Adrenal gland (tissue), 12 donors: ENCODE data around the gene FGF14. TPM values are rescaled to one million over a fixed set of nuclear protein-coding genes. Genes with fewer than 3 reads are reported as not detected.

ENCODE experiments used
- DNase-seq, 7 donors: peaks; one replicate each; pipeline ENCODE4 v3.0.0-alpha.2; 2019 to 2020
- H3K27ac ChIP-seq, 5 donors: fragments of 200-600 bp; sonication (generic) in 4 of 5; 1 replicate in 3 of 5; 2 replicates in 2 of 5; pipeline versions ENCODE4 v1.5.1 to v1.8.0; 2016 to 2020; ENCODE audit warnings: mild to moderate bottlenecking in 1 of 5
- H3K27me3 ChIP-seq: fragments of 200-600 bp; 2 replicates; pipeline ENCODE4 v1.8.0; 2021
- H3K36me3 ChIP-seq, 2 donors: fragments of 200-600 bp; replicated peaks in 1 of 2; 1 replicate in 1 of 2; 2 replicates in 1 of 2; pipeline versions ENCODE4 v1.5.1 to v1.8.0; 2018 to 2022
- H3K4me1 ChIP-seq, 2 donors: fragments of 200-600 bp; replicated peaks in 1 of 2; 1 replicate in 1 of 2; 2 replicates in 1 of 2; pipeline versions ENCODE4 v1.5.1 to v1.8.0; 2018 to 2021
- H3K4me3 ChIP-seq, 4 donors: fragments of 200-600 bp; sonication (generic) in 3 of 4; one replicate each; pipeline ENCODE4 v1.5.1; 2016 to 2018
- H3K9me3 ChIP-seq, 3 donors: fragments of 200-600 bp; sonication (generic) in 1 of 3; replicated peaks in 1 of 3; 1 replicate in 2 of 3; 2 replicates in 1 of 3; pipeline versions ENCODE4 v1.5.1 to v1.8.0; 2016 to 2021
- CTCF ChIP-seq, 6 experiments: fragments of 450-650 bp in 4 of 6; fragments of 200-600 bp in 2 of 6; sonication (generic) in 1 of 6; IDR thresholded peaks; 1 replicate in 5 of 6; 2 replicates in 1 of 6; pipeline versions ENCODE4 v1.5.1 to v1.8.0; 2016 to 2021; ENCODE audit warnings: antibody characterized with exemption in 6 of 6, mild to moderate bottlenecking in 2 of 6, moderate library complexity in 1 of 6
- POLR2A ChIP-seq, 2 donors: fragments of 450-650 bp; IDR thresholded peaks; one replicate each; pipeline ENCODE4 v1.6.1; 2017; ENCODE audit warnings: antibody characterized with exemption in 2 of 2, mild to moderate bottlenecking in 2 of 2, moderate library complexity in 1 of 2
- WGBS, 4 donors: extraction: QIAGEN DNeasy Blood & Tissue Kit in 2 of 4; methylation state at CpG; one replicate each; pipeline versions ENCODE4 v1.1.5 to v1.1.7; 2013 to 2017; 5-methylcytosine and 5-hydroxymethylcytosine counted together
- intact Hi-C, 2 donors: fragments of 100-400 bp; cut with DNase I; formaldehyde crosslinking; loops; one replicate each; pipeline versions ENCODE4 v1.14.1 to v1.15.0; 2022 to 2023
- polyA plus RNA-seq, 3 donors: library from polyadenylated mRNA; stranded (reverse); fragments of 200-250 nt in 2 of 3; fragments of 350-450 nt in 1 of 3; fragmentation: Illumina TruSeq in 1 of 3; extraction: RNeasy Lipid Tissue Mini Kit (QIAGEN cat#74804) in 1 of 3; gene quantifications; one replicate each; pipeline ENCODE4 v1.2.3, GENCODE V29; 2013 to 2014
- total RNA-seq, 9 donors: library from RNA; depleted of rRNA in 4 of 9; stranded (reverse); fragments of >200 nt in 4 of 9; fragments of 120-200 nt in 1 of 9; fragmentation: NEBNext Ultra II Directional in 1 of 9; extraction: Animal tissue kit (Norgen Biotek cat#: 25700) in 1 of 9; gene quantifications; one replicate each; pipeline versions ENCODE4 v1.1.0 to v1.2.4, GENCODE V29; 2013 to 2023
- donor health status: healthy with polysubstance abuse.
- donor health status: Bipolar disorder and iron deficiency.
- donor health status: DM: yes; HTN: yes; CAD: no.
- donor health status: DM: no; HTN: no; CAD: no.
- donor health status: DM: no; HTN: no; CAD: no.
- donor health status: DM: yes; HTN: yes; CAD: no.

FGF14 gene
- total and polyA plus RNA-seq, 12 donors, result 0.32 to 9.3 (median 2.8) TPM; not detected in 2

DNA sequence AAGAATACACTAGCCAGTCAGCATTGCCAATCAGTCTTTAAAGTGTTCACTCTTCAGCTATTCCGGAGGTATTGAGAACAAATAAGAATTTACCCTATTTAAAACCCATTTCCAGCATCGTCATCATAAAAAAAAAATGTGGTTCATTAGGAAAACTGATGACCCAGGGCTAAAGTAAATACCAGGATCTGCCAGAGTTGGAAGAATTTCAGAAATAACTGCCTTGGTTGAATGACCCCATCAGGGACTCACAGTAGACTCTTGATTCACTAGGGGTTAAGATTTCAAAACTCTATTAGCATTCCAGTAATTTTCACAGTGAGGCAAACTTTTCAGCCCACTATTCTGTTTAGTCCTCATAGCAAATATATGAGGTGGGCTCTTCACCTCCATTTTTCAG, 572.4 kb downstream of the FGF14 start:
- H3K4me1 ChIP-seq, result no peaks in the 10 kb centered on the region
- no peak overlapping the region for H3K4me3 ChIP-seq
- intact Hi-C loops, result no loop called here
- no peak overlapping the region for H3K27ac ChIP-seq
- DNase-seq, result no peak
- no peaks in the 10 kb centered on the region for H3K36me3 ChIP-seq
- H3K9me3 ChIP-seq, result no peaks in the 10 kb centered on the region
- TF ChIP-seq CTCF (IDR thresholded peaks at IDR 0.05) (no peak), POLR2A (IDR thresholded peaks at IDR 0.05) (no peak)
- 56 to 72% (median 61%) methylated on average over 2 of the region's 2 CpGs for WGBS, 4 donors
- H3K27me3 ChIP-seq, result no peaks in the 10 kb centered on the region

- intact Hi-C loops, result no loop called here
- H3K27ac ChIP-seq, result no peak overlapping the region
- H3K4me1 ChIP-seq, result no peaks in the 10 kb centered on the region
- WGBS, 4 donors, result 52 to 64% (median 62%) methylated on average over 4 of the region's 4 CpGs
- H3K36me3 ChIP-seq, result no peaks in the 10 kb centered on the region
- H3K9me3 ChIP-seq, result no peaks in the 10 kb centered on the region
- H3K27me3 ChIP-seq, result no peaks in the 10 kb centered on the region
- no peak for TF ChIP-seq POLR2A (IDR thresholded peaks at IDR 0.05)
- TF ChIP-seq CTCF (IDR thresholded peaks at IDR 0.05), result no peak
- DNase-seq, result no peak
- H3K4me3 ChIP-seq, result no peak overlapping the region
Observed at GRCh38 chr13:101828119-101828518, 573.7 kb downstream of the FGF14 start.

- H3K4me1 ChIP-seq, result no peaks in the 10 kb centered on the region
- WGBS, 4 donors, result 76 to 92% (median 81%) methylated on average over 3 of the region's 3 CpGs
- H3K27ac ChIP-seq, result no peak overlapping the region
- H3K36me3 ChIP-seq, result no peaks in the 10 kb centered on the region
- TF ChIP-seq POLR2A (IDR thresholded peaks at IDR 0.05) (no peak), CTCF (IDR thresholded peaks at IDR 0.05) (no peak)
- H3K4me3 ChIP-seq, result no peak overlapping the region
- no peak for DNase-seq
- intact Hi-C loops, result no loop called here
- H3K27me3 ChIP-seq, result no peaks in the 10 kb centered on the region
- no peaks in the 10 kb centered on the region for H3K9me3 ChIP-seq
Observed at GRCh38 chr13:101817898-101818297, 584.0 kb downstream of the FGF14 start.

- intact Hi-C loops, result no loop called here
- WGBS, 4 donors, result 32 to 74% (median 56%) methylated on average over 1 of the region's 1 CpG
- no peak for DNase-seq
- H3K27ac ChIP-seq, result no peak overlapping the region
- no peaks in the 10 kb centered on the region for H3K4me1 ChIP-seq
- no peaks in the 10 kb centered on the region for H3K27me3 ChIP-seq
- no peaks in the 10 kb centered on the region for H3K9me3 ChIP-seq
- no peak overlapping the region for H3K4me3 ChIP-seq
- H3K36me3 ChIP-seq, result no peaks in the 10 kb centered on the region
- TF ChIP-seq POLR2A (IDR thresholded peaks at IDR 0.05), result no peak
- no peak for TF ChIP-seq CTCF (IDR thresholded peaks at IDR 0.05)
Observed at GRCh38 chr13:101811881-101812280, 590.0 kb downstream of the FGF14 start.
